Measurements from ENCODE around the gene GLO1. TPM values are rescaled to one million over a fixed set of nuclear protein-coding genes. Genes with fewer than 3 reads are reported as not detected.

GLO1 gene
- total and polyA plus RNA-seq, 7 donors, result 39.5 to 151 (median 83.2) TPM

DNA sequence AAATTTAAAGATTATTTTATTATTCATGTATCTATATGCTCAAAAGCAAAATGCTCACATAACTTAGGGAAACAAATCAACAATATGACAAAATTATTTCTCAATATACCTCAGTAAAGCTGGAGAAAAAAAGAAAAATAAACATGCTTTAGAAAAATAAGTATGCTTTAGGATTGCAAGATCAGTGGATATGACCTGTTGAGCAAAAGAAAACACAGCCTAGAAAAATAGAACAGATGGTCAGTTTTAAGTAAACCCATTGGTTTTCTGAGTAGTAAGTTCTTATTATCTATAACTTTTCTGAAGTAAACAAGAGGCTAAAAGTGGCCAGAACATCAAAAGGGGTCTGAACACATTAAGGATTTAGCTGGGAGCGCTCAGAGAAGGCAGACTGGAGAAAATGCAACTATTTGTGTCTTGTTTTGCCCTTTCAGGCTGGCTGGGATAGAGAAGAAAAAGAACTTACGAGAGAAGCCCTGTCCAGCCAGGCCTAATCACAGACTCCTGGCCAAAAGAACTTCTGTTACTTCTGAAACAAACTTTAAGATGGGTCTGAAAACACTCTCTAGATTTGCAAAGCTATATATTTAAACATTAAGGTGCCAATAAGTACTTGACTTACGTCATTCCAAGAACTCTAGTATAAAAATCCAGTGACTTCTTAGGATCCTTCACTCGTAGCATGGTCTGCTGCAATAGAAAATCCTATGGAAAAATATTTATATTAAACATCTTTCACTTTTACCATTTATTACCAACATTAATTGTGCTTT lies 16.5 kb downstream of the GLO1 start:
- WGBS, 3 donors, result 82 to 94% (median 87%) methylated on average over 4 of the region's 4 CpGs
- H3K27ac ChIP-seq, result no peak overlapping the region
- no peak for ATAC-seq
- no peaks in the 10 kb centered on the region for H3K9me3 ChIP-seq
- intact Hi-C loops (cut with DNase I), result no loop called here
- H3K36me3 ChIP-seq (ENCODE audit: insufficient read depth in 1 of 2, low read depth in 1 of 2), result peaks cover 2 to 32% of the 10 kb centered on the region in 2 donors
- TF ChIP-seq, protein P1, sequence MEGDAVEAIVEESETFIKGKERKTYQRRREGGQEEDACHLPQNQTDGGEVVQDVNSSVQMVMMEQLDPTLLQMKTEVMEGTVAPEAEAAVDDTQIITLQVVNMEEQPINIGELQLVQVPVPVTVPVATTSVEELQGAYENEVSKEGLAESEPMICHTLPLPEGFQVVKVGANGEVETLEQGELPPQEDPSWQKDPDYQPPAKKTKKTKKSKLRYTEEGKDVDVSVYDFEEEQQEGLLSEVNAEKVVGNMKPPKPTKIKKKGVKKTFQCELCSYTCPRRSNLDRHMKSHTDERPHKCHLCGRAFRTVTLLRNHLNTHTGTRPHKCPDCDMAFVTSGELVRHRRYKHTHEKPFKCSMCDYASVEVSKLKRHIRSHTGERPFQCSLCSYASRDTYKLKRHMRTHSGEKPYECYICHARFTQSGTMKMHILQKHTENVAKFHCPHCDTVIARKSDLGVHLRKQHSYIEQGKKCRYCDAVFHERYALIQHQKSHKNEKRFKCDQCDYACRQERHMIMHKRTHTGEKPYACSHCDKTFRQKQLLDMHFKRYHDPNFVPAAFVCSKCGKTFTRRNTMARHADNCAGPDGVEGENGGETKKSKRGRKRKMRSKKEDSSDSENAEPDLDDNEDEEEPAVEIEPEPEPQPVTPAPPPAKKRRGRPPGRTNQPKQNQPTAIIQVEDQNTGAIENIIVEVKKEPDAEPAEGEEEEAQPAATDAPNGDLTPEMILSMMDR (IDR thresholded peaks at IDR 0.05), result no peak
- no peak overlapping the region for H3K4me3 ChIP-seq
- H3K4me1 ChIP-seq, result no peaks in the 10 kb centered on the region
- H3K27me3 ChIP-seq (ENCODE audit: insufficient read depth in 3 of 3, low read length in 2 of 3), result no peaks in the 10 kb centered on the region
- no peak for DNase-seq

- Histone ChIP-seq H3K4me1 (no peaks in the 10 kb centered on the region), H3K9me3 (no peaks in the 10 kb centered on the region), H3K27me3 (ENCODE audit: insufficient read depth in 3 of 3, low read length in 2 of 3) (no peaks in the 10 kb centered on the region), H3K27ac (no peak overlapping the region), H3K36me3 (ENCODE audit: insufficient read depth in 1 of 2, low read depth in 1 of 2) (peaks cover 2 to 48% of the 10 kb centered on the region in 2 donors), H3K4me3 (no peak overlapping the region)
- no peak for DNase-seq
- 82 to 89% (median 84%) methylated on average over 3 of the region's 3 CpGs for WGBS, 3 donors
- no peak for ATAC-seq
- intact Hi-C loops (cut with DNase I), result no loop called here
- TF ChIP-seq, protein P1 (IDR thresholded peaks at IDR 0.05), result no peak
Measured at GRCh38 chr6:38684904-38685303, 18.0 kb downstream of the GLO1 start.

GRCh38 chr6:38684237-38684636 lies 18.7 kb downstream of the GLO1 start:
- Histone ChIP-seq H3K27me3 (ENCODE audit: insufficient read depth in 3 of 3, low read length in 2 of 3) (no peaks in the 10 kb centered on the region), H3K9me3 (no peaks in the 10 kb centered on the region), H3K4me3 (no peak overlapping the region), H3K4me1 (no peaks in the 10 kb centered on the region), H3K27ac (no peak overlapping the region), H3K36me3 (ENCODE audit: insufficient read depth in 1 of 2, low read depth in 1 of 2) (peaks cover 2 to 55% of the 10 kb centered on the region in 2 donors)
- DNase-seq, result no peak
- TF ChIP-seq, protein P1 (IDR thresholded peaks at IDR 0.05), result no peak
- no peak for ATAC-seq
- intact Hi-C loops (cut with DNase I), result no loop called here
- 95 to 97% (median 95%) methylated on average over 1 of the region's 1 CpG for WGBS, 3 donors

DNA sequence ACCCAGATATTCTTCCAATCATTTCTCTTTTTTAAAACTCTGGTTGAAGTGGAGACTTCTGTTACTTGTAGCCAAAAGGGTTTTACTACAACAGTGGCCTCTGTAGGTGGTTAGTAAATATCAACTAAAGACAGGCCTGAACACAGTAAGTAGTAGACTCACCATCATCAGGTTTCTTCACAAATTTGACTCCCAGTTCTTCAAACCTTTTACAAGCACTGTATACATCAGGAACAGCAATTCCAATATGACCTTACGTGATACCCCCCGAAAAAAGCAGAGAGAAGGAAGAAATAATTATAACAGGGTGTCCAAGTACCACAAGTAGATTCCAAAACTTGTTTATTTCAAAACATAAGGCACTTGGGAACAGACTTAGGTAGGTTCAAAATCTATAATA lies 21.1 kb downstream of the GLO1 start:
- Histone ChIP-seq H3K4me3 (no peak overlapping the region), H3K27ac (no peak overlapping the region), H3K4me1 (no peaks in the 10 kb centered on the region), H3K9me3 (no peaks in the 10 kb centered on the region), H3K36me3 (ENCODE audit: insufficient read depth in 1 of 2, low read depth in 1 of 2) (peaks cover 2 to 76% of the 10 kb centered on the region in 2 donors), H3K27me3 (ENCODE audit: insufficient read depth in 3 of 3, low read length in 2 of 3) (no peaks in the 10 kb centered on the region)
- intact Hi-C loops (cut with DNase I), result no loop called here
- ATAC-seq (no peak), DNase-seq (no peak)
- 93 to 100% (median 98%) methylated on average over 2 of the region's 2 CpGs for WGBS, 3 donors
- TF ChIP-seq, protein P1 (IDR thresholded peaks at IDR 0.05), result no peak

Measured in psoas muscle (tissue), 8 donors.